K562 (cell line): ENCODE measurements around the gene STON2.

Experiments
- MTA2 ChIP-seq: fragments of 450-650 bp; IDR thresholded peaks from 2 replicates; pipeline ENCODE4 v1.6.1; 2016; ENCODE audit warnings: low read depth
- TAF1 ChIP-seq: IDR thresholded peaks from 2 replicates; pipeline ENCODE4 v1.6.1; 2011; ENCODE audit warnings: mild to moderate bottlenecking, low read length, moderate library complexity; ENCODE audit not compliant: insufficient read depth, control insufficient read depth, severe bottlenecking; ENCODE audit errors: extremely low read depth
- ZEB2 ChIP-seq: fragments of 450-650 bp; IDR thresholded peaks from 2 replicates; pipeline ENCODE4 v1.6.1; 2016
- ZNF184 ChIP-seq: sonication (generic); formaldehyde crosslinking; IDR thresholded peaks from 2 replicates; pipeline ENCODE4 v1.5.0; 2020; ENCODE audit warnings: missing genetic modification reagents
- ZNF282 ChIP-seq: sonication (generic); formaldehyde crosslinking; IDR thresholded peaks from 2 replicates; pipeline ENCODE4 v1.8.1; 2023; ENCODE audit warnings: missing genetic modification reagents

DNA sequence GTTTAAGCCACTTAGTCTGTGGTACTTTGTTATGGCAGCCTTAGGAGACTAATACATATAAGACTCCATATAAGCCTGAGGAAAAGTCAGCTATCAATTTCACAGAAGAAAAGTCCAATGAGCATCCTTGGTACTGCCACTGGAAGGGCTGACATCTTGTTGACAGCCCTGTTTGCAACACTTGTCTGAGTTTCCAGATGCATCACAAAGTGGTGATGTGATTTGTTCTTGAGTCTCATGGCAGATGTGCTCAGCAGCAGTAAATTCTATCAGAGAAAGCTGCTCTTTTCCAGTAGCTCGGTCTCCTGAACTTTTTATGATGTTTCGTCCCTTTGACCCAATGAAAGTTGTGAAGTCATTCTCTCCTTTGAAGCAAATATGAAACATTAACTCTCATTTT lies 54.3 kb downstream of the STON2 start:
- TF ChIP-seq ZNF282 (CRISPR knock-in tag) (no peak), MTA2 (no peak), ZNF184 (no peak), TAF1 (no peak), ZEB2 (no peak)
